Right atrium auricular region (tissue), 2 donors: ENCODE measurements around the gene FGFR3. TPM values are rescaled to one million over a fixed set of nuclear protein-coding genes. Genes with fewer than 3 reads are reported as not detected.

Experiments
- DNase-seq: peaks from one replicate; pipeline ENCODE4 v3.0.0-alpha.2; 2019; ENCODE audit warnings: low spot score
- H3K27ac ChIP-seq, 2 donors: fragments of 200-600 bp; sonication (generic); 1 replicate in 1 of 2; 2 replicates in 1 of 2; pipeline ENCODE4 v1.5.1; 2016 to 2019
- H3K27me3 ChIP-seq, 2 donors: fragments of 200-600 bp; sonication (generic); one replicate each; pipeline versions ENCODE4 v1.5.1 to v1.6.0; 2017 to 2019
- H3K36me3 ChIP-seq: fragments of 200-600 bp; sonication (generic); one replicate; pipeline ENCODE4 v1.5.1; 2016
- H3K4me1 ChIP-seq, 2 donors: fragments of 200-600 bp; sonication (generic); one replicate each; pipeline versions ENCODE4 v1.5.1 to v1.6.0; 2017 to 2019
- H3K4me3 ChIP-seq, 2 donors: fragments of 200-600 bp; sonication (generic); 1 replicate in 1 of 2; 2 replicates in 1 of 2; pipeline ENCODE4 v1.5.1; 2017 to 2019; ENCODE audit warnings: mild to moderate bottlenecking in 1 of 2, moderate library complexity in 1 of 2
- H3K9me3 ChIP-seq, 2 donors: fragments of 200-600 bp; sonication (generic); one replicate each; pipeline ENCODE4 v1.5.1; 2019
- CTCF ChIP-seq, 2 donors: fragments of 200-600 bp; sonication (generic); IDR thresholded peaks; one replicate each; pipeline ENCODE4 v1.5.1; 2019; ENCODE audit warnings: antibody characterized with exemption in 2 of 2
- total RNA-seq, 2 donors: library from RNA; depleted of rRNA; stranded (reverse); fragments of >200 nt; gene quantifications; one replicate each; pipeline ENCODE4 v1.1.0, GENCODE V29; 2016

FGFR3 gene
- total RNA-seq, 2 donors from 2014 or later: 2.6 to 15.4 TPM

- TF ChIP-seq CTCF (IDR thresholded peaks at IDR 0.05): no peak
- H3K9me3 ChIP-seq: no peaks in the 10 kb centered on the region
- no peak overlapping the region for H3K27ac ChIP-seq
- no peaks in the 10 kb centered on the region for H3K36me3 ChIP-seq
- H3K4me3 ChIP-seq: peak overlapping the region; percentile 45 to 55
- peaks cover 0 to 23% of the 10 kb centered on the region in 2 donors for H3K4me1 ChIP-seq
- no peak for DNase-seq
- peaks cover 0 to 24% of the 10 kb centered on the region in 2 donors for H3K27me3 ChIP-seq
Observed at GRCh38 chr4:1793940-1794808, 1.1 kb downstream of the FGFR3 start.

GRCh38 chr4:1794809-1795298 lies 1.8 kb downstream of the FGFR3 start:
- Histone ChIP-seq H3K4me1 (peaks cover 0 to 23% of the 10 kb centered on the region in 2 donors), H3K27ac (no peak overlapping the region), H3K27me3 (peaks cover 0 to 24% of the 10 kb centered on the region in 2 donors), H3K36me3 (no peaks in the 10 kb centered on the region), H3K4me3 (peak overlapping the region in 1 of 2 donors; percentile 55), H3K9me3 (no peaks in the 10 kb centered on the region)
- TF ChIP-seq CTCF (IDR thresholded peaks at IDR 0.05): no peak
- DNase-seq: no peak

- H3K27me3 ChIP-seq: peaks cover 0 to 24% of the 10 kb centered on the region in 2 donors
- no peak overlapping the region for H3K27ac ChIP-seq
- H3K9me3 ChIP-seq: no peaks in the 10 kb centered on the region
- peak overlapping the region in 1 of 2 donors; percentile 55 for H3K4me3 ChIP-seq
- no peaks in the 10 kb centered on the region for H3K36me3 ChIP-seq
- no peak for TF ChIP-seq CTCF (IDR thresholded peaks at IDR 0.05)
- peaks cover 0 to 23% of the 10 kb centered on the region in 2 donors for H3K4me1 ChIP-seq
- DNase-seq: no peak
Observed at GRCh38 chr4:1795299-1796195, 2.5 kb downstream of the FGFR3 start.

GRCh38 chr4:1796486-1797204 lies 3.6 kb downstream of the FGFR3 start:
- peaks cover 0 to 24% of the 10 kb centered on the region in 2 donors for H3K27me3 ChIP-seq
- no peak for TF ChIP-seq CTCF (IDR thresholded peaks at IDR 0.05)

DNA sequence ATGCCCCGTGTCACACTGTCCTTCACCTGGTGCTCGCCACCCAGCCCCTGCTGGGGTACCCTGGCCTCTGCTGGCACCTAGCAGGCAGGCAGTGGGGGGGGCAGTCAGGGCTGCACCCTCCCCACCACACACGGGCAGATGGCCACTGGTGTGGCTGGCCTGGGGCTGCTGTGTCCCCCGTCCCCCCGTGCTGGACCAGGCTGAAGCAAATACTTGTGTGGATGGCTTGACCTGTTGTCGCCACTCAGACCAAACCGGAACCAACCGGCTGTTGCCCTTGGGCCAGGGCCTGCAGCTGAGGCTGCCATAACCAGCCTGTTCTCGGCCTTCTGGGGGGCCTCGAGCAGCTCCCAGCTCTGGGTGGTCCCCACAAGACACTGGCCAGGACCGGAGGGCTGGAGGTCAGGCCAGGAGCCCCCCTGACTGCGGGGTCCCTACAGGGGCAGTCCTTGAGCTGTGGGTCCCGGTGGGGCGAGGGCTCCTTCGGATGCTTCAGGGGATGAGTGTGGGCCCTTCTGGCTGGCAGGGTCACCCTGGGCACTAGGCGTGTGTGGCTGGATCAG lies 4.3 kb downstream of the FGFR3 start:
- Histone ChIP-seq H3K4me1 (peaks cover 0 to 23% of the 10 kb centered on the region in 2 donors), H3K27me3 (peaks cover 0 to 24% of the 10 kb centered on the region in 2 donors), H3K27ac (no peak overlapping the region), H3K4me3 (no peak overlapping the region), H3K36me3 (no peaks in the 10 kb centered on the region), H3K9me3 (no peaks in the 10 kb centered on the region)
- no peak for DNase-seq
- TF ChIP-seq CTCF (IDR thresholded peaks at IDR 0.05): no peak

More at GRCh38 chr4:1796486-1797204, 3.6 kb downstream of the FGFR3 start:
- DNase-seq: no peak
- Histone ChIP-seq H3K36me3 (no peaks in the 10 kb centered on the region), H3K27ac (no peak overlapping the region), H3K9me3 (no peaks in the 10 kb centered on the region), H3K4me3 (no peak overlapping the region), H3K4me1 (peaks cover 0 to 23% of the 10 kb centered on the region in 2 donors)
